Measurements from ENCODE around the gene ANKS1B. TPM values are rescaled to one million over a fixed set of nuclear protein-coding genes. Genes with fewer than 3 reads are reported as not detected.
"Not testable (repeated sequence)": the region's sequence is repeated elsewhere in the genome, so short reads cannot be mapped to it uniquely, and the experiment has no call there.

ANKS1B gene
- total and polyA plus RNA-seq, 7 donors, result 0.46 to 7.4 (median 3.6) TPM

DNA sequence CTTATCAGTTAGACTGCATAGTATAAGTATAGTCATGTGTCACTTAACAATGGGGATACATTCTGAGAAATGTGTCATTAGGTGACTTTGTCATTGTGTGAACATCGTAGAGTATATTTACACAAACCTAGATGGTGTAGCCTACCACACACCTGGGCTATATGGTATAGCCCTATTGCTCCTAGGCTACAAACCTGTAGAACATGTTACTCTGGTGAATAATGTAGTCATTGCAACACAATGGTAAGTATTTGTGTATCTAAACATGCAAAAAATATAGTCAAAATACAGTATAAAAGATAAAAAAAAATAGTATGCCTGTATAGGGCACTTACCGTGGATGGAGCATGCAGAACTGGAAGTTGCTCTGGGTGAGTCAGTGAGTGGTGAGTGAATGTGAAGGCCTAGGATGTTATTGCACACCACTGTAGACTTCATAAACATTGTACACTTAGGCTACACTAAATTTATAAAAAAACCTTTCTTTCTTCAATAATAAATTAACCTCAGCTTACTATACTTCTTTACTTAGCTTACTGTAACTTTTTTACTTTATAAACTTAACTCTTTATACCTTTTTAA is 40.3 kb upstream of the ANKS1B start:
- Histone ChIP-seq H3K36me3 (ENCODE audit: insufficient read depth in 1 of 2, low read depth in 1 of 2) (no peaks in the 10 kb centered on the region), H3K4me3 (no peak overlapping the region), H3K27ac (no peak overlapping the region), H3K9me3 (no peaks in the 10 kb centered on the region), H3K27me3 (ENCODE audit: insufficient read depth in 3 of 3, low read length in 2 of 3) (no peaks in the 10 kb centered on the region), H3K4me1 (no peaks in the 10 kb centered on the region)
- no peak for DNase-seq
- ATAC-seq, result no peak
- TF ChIP-seq, protein P1, sequence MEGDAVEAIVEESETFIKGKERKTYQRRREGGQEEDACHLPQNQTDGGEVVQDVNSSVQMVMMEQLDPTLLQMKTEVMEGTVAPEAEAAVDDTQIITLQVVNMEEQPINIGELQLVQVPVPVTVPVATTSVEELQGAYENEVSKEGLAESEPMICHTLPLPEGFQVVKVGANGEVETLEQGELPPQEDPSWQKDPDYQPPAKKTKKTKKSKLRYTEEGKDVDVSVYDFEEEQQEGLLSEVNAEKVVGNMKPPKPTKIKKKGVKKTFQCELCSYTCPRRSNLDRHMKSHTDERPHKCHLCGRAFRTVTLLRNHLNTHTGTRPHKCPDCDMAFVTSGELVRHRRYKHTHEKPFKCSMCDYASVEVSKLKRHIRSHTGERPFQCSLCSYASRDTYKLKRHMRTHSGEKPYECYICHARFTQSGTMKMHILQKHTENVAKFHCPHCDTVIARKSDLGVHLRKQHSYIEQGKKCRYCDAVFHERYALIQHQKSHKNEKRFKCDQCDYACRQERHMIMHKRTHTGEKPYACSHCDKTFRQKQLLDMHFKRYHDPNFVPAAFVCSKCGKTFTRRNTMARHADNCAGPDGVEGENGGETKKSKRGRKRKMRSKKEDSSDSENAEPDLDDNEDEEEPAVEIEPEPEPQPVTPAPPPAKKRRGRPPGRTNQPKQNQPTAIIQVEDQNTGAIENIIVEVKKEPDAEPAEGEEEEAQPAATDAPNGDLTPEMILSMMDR (IDR thresholded peaks at IDR 0.05), result no peak
- intact Hi-C loops (cut with DNase I), result no loop called here
- 89 to 94% (median 93%) methylated on average over 2 of the region's 2 CpGs for WGBS, 3 donors

DNA sequence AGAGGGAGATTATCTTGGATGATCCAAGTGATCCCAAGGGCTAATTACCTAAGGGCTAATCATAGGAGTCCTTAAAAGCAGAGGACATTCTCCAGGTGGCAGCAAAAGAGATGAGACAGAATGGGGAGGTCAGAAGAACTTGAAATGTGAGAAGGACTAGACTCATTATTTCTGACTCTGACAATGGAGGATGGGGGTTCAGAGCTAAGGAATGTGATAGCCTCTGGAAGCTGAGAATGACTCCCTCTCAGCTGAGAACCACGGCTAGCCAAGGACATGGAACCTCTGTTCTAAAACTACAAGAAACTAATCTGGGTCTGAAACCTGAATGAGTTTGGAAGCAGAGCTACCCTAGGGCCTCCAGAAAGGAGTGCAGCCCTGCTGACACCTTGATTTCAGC is 35.6 kb upstream of the ANKS1B start:
- Histone ChIP-seq H3K4me1 (no peaks in the 10 kb centered on the region), H3K36me3 (ENCODE audit: insufficient read depth in 1 of 2, low read depth in 1 of 2) (no peaks in the 10 kb centered on the region), H3K9me3 (no peaks in the 10 kb centered on the region), H3K27me3 (ENCODE audit: insufficient read depth in 3 of 3, low read length in 2 of 3) (no peaks in the 10 kb centered on the region), H3K27ac (no peak overlapping the region), H3K4me3 (no peak overlapping the region)
- no peak for ATAC-seq
- intact Hi-C loops (cut with DNase I), result no loop called here
- WGBS, 3 donors, result 44 to 58% (median 45%) methylated on average over 1 of the region's 1 CpG
- TF ChIP-seq, protein P1 (IDR thresholded peaks at IDR 0.05), result no peak
- DNase-seq, result no peak

DNA sequence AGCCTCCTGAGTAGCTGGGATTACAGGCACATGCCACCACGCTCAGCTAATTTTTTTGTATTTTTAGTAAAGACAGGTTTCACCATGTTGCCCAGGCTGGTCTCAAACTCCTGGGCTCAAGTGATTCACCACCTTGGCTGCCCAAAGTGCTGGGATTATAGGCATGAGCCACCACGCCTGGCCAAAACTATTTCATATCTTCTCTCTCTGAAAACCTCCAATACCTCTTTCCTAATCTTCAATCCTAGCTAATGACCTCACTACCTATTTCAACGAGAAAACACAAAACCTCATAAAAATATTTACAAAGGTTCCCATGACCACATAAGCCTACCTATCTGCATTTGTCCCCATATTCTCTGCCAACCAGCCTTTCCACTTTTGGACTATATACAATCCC is 32.3 kb upstream of the ANKS1B start:
- WGBS, 3 donors, result 72 to 77% (median 76%) methylated on average over 3 of the region's 3 CpGs
- H3K27me3 ChIP-seq (ENCODE audit: insufficient read depth in 3 of 3, low read length in 2 of 3), result no peaks in the 10 kb centered on the region

DNA sequence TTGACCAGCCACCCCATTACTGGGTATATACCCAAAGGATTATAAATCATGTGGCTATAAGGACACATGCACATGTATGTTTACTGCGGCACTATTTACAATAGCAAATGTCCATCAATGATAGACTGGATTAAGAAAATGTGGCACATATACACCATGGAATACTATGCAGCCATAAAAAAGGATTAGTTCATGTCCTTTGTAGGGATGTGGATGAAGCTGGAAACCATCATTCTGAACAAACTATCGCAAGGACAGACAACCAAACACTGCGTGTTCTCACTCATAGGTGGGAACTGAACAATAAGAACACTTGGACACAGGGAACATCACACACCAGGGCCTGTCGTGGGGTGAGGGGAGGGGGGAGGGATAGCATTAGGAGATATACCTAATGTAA is 31.6 kb upstream of the ANKS1B start:
- H3K4me3 ChIP-seq; H3K9me3 ChIP-seq; H3K27me3 ChIP-seq (ENCODE audit: insufficient read depth in 3 of 3, low read length in 2 of 3); H3K4me1 ChIP-seq; DNase-seq; intact Hi-C loops (cut with DNase I); H3K27ac ChIP-seq; ATAC-seq; H3K36me3 ChIP-seq (ENCODE audit: insufficient read depth in 1 of 2, low read depth in 1 of 2): not testable (repeated sequence)
- WGBS, 3 donors, result 93 to 95% (median 94%) methylated on average over 4 of the region's 4 CpGs

More for the DNA sequence above, 32.3 kb upstream of the ANKS1B start:
- no peaks in the 10 kb centered on the region for H3K9me3 ChIP-seq
- H3K4me3 ChIP-seq, result no peak overlapping the region
- ATAC-seq, result no peak
- H3K27ac ChIP-seq, result no peak overlapping the region
- H3K4me1 ChIP-seq, result no peaks in the 10 kb centered on the region
- H3K36me3 ChIP-seq (ENCODE audit: insufficient read depth in 1 of 2, low read depth in 1 of 2), result no peaks in the 10 kb centered on the region
- TF ChIP-seq, protein P1 (IDR thresholded peaks at IDR 0.05), result no peak
- intact Hi-C loops (cut with DNase I), result no loop called here
- no peak for DNase-seq

DNA sequence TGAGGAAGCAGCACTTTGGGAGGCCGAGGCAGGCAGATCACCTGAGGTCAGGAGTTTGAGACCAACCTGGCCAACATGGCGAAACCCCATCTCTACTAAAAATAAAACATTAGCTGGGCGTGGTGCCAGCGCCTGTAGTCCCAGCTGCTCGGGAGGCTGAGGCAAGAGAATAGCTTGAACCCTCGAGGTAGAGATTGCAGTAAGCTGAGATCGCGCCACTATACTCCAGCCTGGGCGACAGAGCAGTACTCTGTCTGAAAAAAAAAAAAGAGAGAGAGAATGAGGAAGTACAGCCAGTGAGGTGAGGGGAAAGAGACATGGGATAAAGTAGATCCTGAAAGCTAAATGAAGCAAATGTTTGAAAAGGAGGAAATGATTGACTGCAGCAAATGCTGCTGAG is 21.1 kb upstream of the ANKS1B start:
- H3K9me3 ChIP-seq; H3K4me3 ChIP-seq; DNase-seq; H3K27ac ChIP-seq; H3K27me3 ChIP-seq (ENCODE audit: insufficient read depth in 3 of 3, low read length in 2 of 3); H3K4me1 ChIP-seq; intact Hi-C loops (cut with DNase I); H3K36me3 ChIP-seq (ENCODE audit: insufficient read depth in 1 of 2, low read depth in 1 of 2): not testable (repeated sequence)
- WGBS, 3 donors, result 34 to 47% (median 43%) methylated on average over 9 of the region's 9 CpGs
- ATAC-seq, result peak in 3 of 4 donors; percentile 39 to 62 (median 47)

DNA sequence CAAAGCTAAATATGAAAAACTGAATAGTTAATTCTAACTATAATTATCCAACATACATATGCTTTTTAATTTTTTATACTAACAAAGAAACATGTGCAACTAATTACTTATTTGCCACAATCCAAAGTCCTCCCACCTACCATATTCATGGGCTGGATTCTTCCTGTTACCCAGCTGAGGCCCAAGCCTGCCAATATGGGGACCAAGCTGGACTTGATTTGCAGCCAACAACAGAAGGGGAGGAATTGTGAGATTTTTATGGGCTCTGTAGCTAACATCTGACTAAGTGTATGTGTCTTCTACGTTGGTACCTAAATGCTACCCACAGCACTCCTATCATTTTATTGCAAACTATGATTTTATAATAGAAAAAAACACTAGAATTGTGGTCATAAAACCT is 13.1 kb upstream of the ANKS1B start:
- TF ChIP-seq, protein P1 (IDR thresholded peaks at IDR 0.05), result no peak
- Histone ChIP-seq H3K4me3 (no peak overlapping the region), H3K27ac (no peak overlapping the region), H3K9me3 (peaks cover 4% of the 10 kb centered on the region), H3K4me1 (no peaks in the 10 kb centered on the region), H3K36me3 (ENCODE audit: insufficient read depth in 1 of 2, low read depth in 1 of 2) (no peaks in the 10 kb centered on the region), H3K27me3 (ENCODE audit: insufficient read depth in 3 of 3, low read length in 2 of 3) (no peaks in the 10 kb centered on the region)
- ATAC-seq (no peak), DNase-seq (no peak)
- intact Hi-C loops (cut with DNase I), result no loop called here
- 52 to 61% (median 55%) methylated on average over 1 of the region's 1 CpG for WGBS, 3 donors
